ENCODE results near the gene AP4B1. TPM values are rescaled to one million over a fixed set of nuclear protein-coding genes. Genes with fewer than 3 reads are reported as not detected.

The AP4B1 gene
- total RNA-seq, 1 experiment from 2014 or later: 14.9 TPM

DNA sequence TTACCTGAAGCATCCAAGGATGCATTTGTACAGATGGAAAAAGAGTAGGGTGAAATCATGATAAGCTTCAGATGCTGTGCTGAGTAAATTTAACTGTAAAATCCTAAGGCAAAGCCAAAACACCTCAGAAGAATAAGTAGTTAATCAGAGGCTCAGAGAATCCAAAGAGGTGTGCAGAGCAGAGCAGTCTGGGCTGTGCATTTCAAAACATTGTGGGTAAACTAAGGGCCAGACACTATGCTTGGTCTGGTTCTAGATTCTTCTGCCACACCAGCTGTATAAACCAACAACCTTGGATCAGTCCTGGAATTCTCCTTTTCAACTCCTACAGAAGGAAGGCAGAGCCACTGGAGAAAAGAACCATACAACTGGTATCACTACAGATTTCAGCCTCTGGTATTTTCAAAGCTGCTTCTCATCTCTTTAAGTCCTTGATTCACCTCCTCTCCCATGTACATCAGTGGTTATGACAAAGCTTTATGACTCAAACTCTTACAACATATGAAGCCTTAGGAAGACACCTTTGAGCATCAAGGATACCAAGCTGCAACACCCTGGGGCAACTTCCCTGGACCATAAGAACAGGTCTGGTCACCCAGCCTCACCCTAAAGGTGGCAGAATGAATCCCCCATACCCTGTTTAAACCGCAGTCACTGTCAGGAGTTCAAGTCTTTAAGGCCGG lies 12.9 kb upstream of the AP4B1 start:
- Histone ChIP-seq H3K36me3 (replicated peaks; ENCODE audit: control insufficient read depth, insufficient read depth, low read length) (no peaks in the 10 kb centered on the region), H3K27me3 (ENCODE audit: control insufficient read depth, insufficient read depth, low read length) (no peaks in the 10 kb centered on the region; the same call in 1 of the 2 replicates), H3K4me3 (ENCODE audit: insufficient read depth, low read depth, low read length) (no peak overlapping the region)
- no peak for DNase-seq

DNA sequence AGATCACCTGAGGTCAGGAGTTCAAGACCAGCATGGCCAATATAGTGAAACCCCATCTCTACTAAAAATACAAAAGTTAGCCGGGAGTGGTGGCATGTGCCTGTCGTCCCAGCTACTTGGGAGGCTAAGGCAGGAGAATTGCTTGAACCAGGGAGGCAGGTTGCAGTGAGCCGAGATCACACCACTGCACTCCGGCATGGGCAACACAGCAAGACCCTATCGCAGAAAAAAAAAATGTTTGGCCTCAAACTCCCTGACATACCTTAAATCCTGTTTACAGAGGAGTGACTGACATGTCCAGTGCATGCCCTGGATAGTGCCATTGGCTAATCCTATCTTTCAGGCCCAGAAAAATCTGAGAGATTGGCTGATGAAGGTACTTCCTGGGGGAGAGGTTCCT lies 12.4 kb upstream of the AP4B1 start:
- no peak for DNase-seq
- no peaks in the 10 kb centered on the region; the same call in 1 of the 2 replicates for H3K27me3 ChIP-seq (ENCODE audit: control insufficient read depth, insufficient read depth, low read length)
- peaks cover 2% of the 10 kb centered on the region for H3K36me3 ChIP-seq (replicated peaks; ENCODE audit: control insufficient read depth, insufficient read depth, low read length)
- H3K4me3 ChIP-seq (ENCODE audit: insufficient read depth, low read depth, low read length): no peak overlapping the region

DNA sequence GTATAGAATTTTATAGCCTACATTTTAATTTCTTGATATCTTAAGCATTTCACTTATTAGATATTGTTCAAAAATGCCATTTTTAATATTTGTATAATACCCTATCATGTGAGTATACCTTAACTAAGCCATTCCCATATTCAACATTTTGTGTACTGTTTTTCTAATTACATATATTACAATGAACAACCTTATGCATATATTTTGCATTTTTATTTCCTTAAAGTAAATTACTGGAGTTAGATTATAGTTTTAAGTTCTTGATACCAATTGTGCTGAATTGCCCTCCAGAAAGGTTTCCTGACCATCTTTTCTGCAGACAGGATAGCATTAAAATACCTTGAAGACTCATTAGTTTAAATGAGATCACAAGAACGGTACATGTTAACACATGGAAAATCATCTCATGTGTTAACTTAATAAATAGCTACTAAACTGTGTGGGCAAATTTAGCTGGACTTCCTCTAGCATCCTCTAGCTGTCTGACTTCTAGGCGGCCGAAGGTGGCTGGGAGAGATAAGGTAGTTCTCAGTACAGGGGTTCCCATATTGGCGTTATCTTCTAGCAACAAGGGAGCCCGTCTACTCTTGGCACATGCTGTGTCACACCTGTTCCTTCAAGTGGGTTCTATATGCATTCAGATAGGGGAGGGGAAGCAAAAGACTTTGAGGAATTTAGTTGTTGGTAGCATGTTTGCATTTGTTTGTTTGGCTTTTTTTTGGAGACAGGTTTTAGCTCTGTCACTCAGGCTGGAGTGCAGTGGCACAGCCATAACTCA lies 9.5 kb upstream of the AP4B1 start:
- Histone ChIP-seq H3K4me3 (ENCODE audit: insufficient read depth, low read depth, low read length) (no peak overlapping the region), H3K27me3 (ENCODE audit: control insufficient read depth, insufficient read depth, low read length) (no peaks in the 10 kb centered on the region), H3K36me3 (replicated peaks; ENCODE audit: control insufficient read depth, insufficient read depth, low read length) (peaks cover 7% of the 10 kb centered on the region)
- no peak for DNase-seq

DNA sequence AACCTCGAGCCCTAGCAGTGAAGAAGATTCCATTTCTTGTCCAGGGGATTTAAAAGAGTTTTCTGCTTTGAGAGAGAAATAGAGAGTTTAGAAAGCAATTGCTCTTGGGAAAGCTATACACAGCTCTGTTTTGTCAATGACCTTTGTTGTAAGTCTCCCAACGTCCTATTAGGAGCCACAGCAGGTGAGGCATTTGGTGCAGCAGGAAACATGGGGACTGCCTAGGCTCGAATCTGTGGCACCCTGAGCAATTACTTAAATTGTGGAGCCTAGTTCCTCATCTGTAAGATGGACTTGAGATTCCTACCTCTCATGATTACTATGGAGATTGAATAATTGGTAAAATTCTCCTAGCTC lies 8.7 kb upstream of the AP4B1 start:
- no peak for DNase-seq
- Histone ChIP-seq H3K4me3 (ENCODE audit: insufficient read depth, low read depth, low read length) (no peak overlapping the region), H3K36me3 (replicated peaks; ENCODE audit: control insufficient read depth, insufficient read depth, low read length) (peaks cover 9% of the 10 kb centered on the region), H3K27me3 (ENCODE audit: control insufficient read depth, insufficient read depth, low read length) (no peaks in the 10 kb centered on the region)

DNA sequence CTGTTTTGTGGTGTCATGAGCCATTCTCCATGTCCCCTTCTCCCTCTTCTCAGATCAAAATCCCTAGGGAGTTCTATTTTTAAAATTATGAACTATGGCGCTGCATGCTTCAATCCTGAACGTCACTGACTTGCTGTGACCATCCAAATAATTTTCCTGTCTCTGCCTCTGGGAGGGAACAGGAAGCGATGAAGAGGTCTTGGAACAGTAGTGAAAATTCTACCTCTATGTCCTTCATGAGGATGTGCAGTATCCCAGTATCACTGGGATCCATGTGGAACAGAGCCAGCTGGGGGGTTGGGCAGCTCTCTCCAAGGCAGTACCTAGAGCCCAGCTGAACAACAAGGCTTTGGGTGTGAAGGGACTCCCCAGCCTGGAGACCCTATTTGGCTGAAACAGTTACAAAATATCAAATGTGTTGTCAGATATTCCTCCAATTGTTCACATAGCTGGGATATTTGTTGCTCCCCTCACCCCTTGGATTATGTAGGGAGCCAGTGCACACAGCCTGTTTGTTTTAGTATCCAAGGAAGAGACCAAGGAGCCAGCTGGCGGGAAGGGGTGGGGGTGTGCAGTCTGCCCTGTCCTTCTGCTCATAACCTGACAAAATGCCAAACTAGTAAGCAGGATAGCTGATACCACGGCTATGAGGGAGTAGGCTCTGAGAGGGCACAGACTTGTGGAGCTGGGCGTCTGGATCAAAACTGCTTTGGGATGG lies 8.2 kb upstream of the AP4B1 start:
- Histone ChIP-seq H3K36me3 (replicated peaks; ENCODE audit: control insufficient read depth, insufficient read depth, low read length) (peaks cover 12% of the 10 kb centered on the region), H3K27me3 (ENCODE audit: control insufficient read depth, insufficient read depth, low read length) (no peaks in the 10 kb centered on the region), H3K4me3 (ENCODE audit: insufficient read depth, low read depth, low read length) (no peak overlapping the region)
- no peak for DNase-seq

DNA sequence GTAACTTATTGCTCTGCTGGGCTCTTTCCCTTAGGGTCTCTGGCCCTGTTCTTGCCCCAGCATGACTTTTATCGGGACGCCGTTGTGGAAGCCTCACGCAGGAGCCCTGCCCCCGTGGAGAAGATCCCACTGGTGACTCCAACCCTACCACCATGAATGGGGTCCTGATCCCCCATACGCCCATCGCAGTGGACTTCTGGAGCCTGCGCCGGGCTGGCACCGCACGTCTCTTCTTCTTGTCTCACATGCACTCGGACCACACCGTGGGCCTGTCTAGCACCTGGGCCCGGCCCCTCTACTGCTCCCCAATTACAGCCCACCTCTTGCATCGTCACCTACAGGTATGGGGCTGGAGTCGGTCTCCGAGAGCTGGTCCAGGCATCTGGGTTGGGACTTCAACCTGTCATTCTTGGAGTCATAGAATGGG lies 849 bp upstream of the AP4B1 start:
- peak; percentile 86 for DNase-seq
- peak overlapping the region; percentile 97 for H3K4me3 ChIP-seq (ENCODE audit: insufficient read depth, low read depth, low read length)
- H3K36me3 ChIP-seq (replicated peaks; ENCODE audit: control insufficient read depth, insufficient read depth, low read length): peaks cover 5% of the 10 kb centered on the region
- H3K27me3 ChIP-seq (ENCODE audit: control insufficient read depth, insufficient read depth, low read length): no peaks in the 10 kb centered on the region

DNA sequence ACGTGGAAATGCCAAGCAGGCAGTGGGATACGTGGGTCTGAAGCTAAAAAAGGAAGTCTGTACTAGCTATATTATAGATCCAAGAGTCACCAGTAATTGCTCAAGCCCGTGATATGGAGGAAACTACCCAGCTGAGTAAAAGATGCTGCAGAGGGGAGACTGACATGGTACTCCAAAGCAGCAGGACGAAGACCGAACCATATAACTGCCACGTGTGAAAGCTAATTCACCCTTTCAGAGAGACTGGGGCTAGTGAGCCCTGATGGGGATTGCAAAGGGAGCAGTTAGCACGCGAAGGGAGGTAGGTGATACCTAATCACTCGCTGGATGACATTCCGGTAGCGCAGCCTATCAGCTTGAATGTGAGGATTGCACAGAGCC lies 316 bp downstream of the AP4B1 start:
- Histone ChIP-seq H3K27me3 (ENCODE audit: control insufficient read depth, insufficient read depth, low read length) (no peaks in the 10 kb centered on the region), H3K4me3 (ENCODE audit: insufficient read depth, low read depth, low read length) (peak overlapping the region; percentile 97), H3K36me3 (replicated peaks; ENCODE audit: control insufficient read depth, insufficient read depth, low read length) (peaks cover 7% of the 10 kb centered on the region)
- DNase-seq: peak; percentile 71

DNA sequence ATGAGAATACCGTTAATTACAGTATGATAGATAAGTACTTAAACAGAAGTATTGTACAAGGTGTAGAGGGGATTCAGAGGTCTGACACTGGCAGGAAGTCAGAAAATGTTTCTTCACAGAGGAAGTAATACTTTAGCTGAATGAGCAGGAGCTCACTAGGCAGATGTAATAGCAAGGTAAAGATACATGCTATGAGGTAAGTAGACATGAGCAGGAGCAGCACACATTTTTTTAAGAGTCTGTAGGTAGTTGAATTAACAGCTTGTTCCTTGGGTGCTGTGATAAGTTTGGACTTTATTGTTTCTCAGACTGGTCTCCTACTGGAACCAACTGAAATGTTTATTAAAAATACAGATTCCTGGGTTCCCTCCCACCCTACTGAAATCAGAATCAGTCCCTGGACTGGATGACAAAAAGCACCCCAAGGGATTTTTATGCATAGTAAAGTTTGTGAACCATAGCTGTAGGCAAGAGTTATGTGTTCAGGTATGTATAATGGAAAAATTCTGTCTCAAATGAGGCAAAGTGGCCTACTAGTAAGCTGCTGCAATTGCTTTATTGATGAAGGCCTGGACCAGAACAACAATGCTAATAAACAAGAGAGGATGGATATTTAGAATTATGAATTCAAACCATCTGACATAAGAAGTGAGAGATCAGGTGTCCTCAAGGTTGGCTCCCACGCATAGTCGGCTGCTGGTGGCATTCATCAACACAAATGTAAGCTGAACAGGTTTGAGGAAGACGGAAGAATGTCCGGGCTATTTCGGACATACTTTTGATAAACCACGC lies 902 bp downstream of the AP4B1 start:
- no peak for DNase-seq
- H3K4me3 ChIP-seq (ENCODE audit: insufficient read depth, low read depth, low read length): peak overlapping the region; percentile 97
- H3K27me3 ChIP-seq (ENCODE audit: control insufficient read depth, insufficient read depth, low read length): no peaks in the 10 kb centered on the region
- H3K36me3 ChIP-seq (replicated peaks; ENCODE audit: control insufficient read depth, insufficient read depth, low read length): peaks cover 6% of the 10 kb centered on the region

DNA sequence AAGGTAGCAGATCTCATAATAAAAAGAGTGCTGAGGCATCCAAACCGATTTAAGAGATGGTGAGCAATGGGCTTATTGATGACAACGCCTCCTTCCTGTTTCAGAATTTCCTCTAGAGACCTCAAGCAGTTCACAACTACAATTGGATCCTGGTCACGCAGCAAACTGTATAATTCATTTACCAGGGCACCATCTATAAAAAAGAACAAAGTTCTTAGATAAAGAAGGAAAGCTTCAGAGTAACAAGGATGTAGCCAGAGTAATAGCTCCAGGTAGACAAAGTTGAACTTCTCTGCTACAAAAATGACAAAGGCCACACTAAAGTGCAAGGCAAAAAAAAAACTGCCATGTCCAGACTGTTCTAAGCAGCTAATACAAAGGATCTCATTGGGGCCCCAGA lies 3.4 kb downstream of the AP4B1 start:
- peaks cover 3% of the 10 kb centered on the region for H3K36me3 ChIP-seq (replicated peaks; ENCODE audit: control insufficient read depth, insufficient read depth, low read length)
- no peak overlapping the region for H3K4me3 ChIP-seq (ENCODE audit: insufficient read depth, low read depth, low read length)
- H3K27me3 ChIP-seq (ENCODE audit: control insufficient read depth, insufficient read depth, low read length): no peaks in the 10 kb centered on the region

DNA sequence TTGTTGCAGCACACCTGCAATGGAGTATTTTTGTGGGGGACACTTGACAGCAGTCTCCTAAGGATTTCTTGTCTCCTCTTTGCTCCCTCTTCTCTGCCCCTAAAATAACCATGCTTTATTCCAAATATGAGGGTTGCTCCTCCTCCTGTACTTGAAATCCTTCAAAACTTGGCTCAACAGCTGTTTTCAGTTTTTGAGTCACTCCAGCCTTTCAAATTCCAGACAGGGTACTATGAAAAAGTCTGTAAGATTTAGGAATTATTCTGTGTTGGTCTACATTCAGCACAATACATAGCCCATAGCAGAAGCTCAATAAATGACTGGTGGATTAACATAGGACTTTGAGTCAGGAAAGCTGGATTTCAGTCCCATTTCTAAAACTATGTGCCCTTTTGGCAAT lies 5.5 kb downstream of the AP4B1 start:
- H3K36me3 ChIP-seq (replicated peaks; ENCODE audit: control insufficient read depth, insufficient read depth, low read length): peaks cover 3% of the 10 kb centered on the region
- DNase-seq: no peak
- no peaks in the 10 kb centered on the region for H3K27me3 ChIP-seq (ENCODE audit: control insufficient read depth, insufficient read depth, low read length)
- no peak overlapping the region for H3K4me3 ChIP-seq (ENCODE audit: insufficient read depth, low read depth, low read length)

More for the DNA sequence above, 3.4 kb downstream of the AP4B1 start:
- no peak for DNase-seq

DNA sequence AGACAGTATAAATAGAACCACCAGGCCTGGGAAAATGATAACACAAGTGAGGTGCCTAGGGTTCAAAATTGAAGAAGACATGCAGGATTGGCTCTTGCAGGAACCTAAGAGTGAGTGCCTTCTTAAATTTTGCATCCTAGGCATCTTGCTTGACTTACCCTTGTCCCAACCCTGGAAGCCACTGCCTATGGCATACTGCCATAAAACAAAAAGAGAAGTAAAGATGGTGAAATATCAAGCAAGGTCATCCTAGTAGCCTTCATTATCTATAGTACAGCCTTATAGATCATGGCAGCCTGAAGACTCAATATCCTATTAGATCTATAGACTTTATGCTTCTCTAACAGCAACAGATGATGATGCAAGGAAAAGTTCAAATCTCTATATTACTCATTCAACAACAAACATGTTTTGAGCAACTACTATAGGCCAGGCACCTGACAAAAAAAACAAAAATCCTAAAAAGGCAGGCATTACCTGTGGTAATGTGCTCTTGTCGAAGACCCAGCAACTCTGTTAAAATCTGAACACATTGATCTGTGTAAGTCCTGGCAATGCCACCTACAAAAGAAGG lies 6.3 kb downstream of the AP4B1 start:
- Histone ChIP-seq H3K27me3 (ENCODE audit: control insufficient read depth, insufficient read depth, low read length) (no peaks in the 10 kb centered on the region), H3K4me3 (ENCODE audit: insufficient read depth, low read depth, low read length) (no peak overlapping the region), H3K36me3 (replicated peaks; ENCODE audit: control insufficient read depth, insufficient read depth, low read length) (peaks cover 3% of the 10 kb centered on the region)
- DNase-seq: no peak

DNA sequence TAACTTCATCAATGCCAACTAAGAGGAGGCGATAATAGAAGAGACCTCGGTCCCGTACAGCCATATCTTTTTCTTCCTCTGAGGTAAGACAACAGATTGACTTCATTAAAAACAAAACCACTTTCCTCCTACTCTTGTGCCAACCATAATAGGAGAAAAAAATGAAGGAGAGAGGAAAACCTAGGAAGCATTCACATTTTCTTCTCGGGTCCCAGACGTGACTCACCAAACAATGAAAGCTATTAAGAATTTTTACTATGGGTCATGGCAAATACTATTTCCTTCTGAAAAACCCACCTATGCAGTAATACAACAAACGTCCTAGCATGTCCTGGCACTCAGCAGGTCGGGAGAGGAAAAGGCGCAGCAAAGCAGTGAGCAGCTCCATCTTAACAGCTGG lies 8.6 kb downstream of the AP4B1 start:
- no peak for DNase-seq
- H3K36me3 ChIP-seq (replicated peaks; ENCODE audit: control insufficient read depth, insufficient read depth, low read length): peaks cover 3% of the 10 kb centered on the region
- no peak overlapping the region for H3K4me3 ChIP-seq (ENCODE audit: insufficient read depth, low read depth, low read length)
- H3K27me3 ChIP-seq (ENCODE audit: control insufficient read depth, insufficient read depth, low read length): no peaks in the 10 kb centered on the region

DNA sequence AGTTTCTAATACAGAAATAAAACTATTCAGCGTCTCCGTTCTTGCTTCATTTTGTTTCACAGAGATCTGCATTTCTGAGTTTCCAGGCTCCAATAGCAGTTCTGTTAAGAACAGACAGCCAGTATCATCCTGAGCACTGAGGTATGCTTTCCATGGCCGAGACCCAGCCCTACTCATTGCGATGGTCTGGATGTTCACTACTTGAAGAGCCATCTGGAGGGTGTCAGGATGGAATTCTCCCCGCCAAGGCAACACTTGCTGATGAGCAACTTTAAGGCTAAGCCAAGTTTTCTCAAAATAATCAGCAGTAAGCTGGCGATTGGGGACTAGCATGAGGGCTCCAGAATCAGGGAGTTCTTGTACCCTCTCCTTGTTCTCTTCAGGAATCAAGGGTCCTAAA lies 9.5 kb downstream of the AP4B1 start:
- Histone ChIP-seq H3K36me3 (replicated peaks; ENCODE audit: control insufficient read depth, insufficient read depth, low read length) (peaks cover 3% of the 10 kb centered on the region), H3K27me3 (ENCODE audit: control insufficient read depth, insufficient read depth, low read length) (no peaks in the 10 kb centered on the region), H3K4me3 (ENCODE audit: insufficient read depth, low read depth, low read length) (no peak overlapping the region)
- no peak for DNase-seq

DNA sequence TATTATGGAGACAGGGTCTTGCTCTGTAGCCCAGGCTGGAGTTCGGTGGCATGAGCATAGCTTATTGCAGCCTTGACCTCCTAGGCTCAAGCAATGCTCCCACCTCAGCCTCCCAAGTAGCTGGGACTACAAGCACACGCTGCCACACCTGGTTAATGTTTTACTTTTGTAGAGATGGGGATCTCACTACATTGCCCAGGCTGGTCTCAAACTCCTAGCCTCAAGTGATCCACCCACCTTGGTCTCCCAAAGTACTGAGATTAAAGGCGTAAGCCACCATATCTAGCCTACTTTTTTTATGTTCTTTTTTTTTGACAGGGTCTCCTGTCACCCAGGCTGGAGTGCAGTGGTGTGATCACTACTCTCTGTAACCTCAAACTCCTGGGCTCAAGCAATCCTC lies 11.3 kb downstream of the AP4B1 start:
- no peak for DNase-seq
- Histone ChIP-seq H3K4me3 (ENCODE audit: insufficient read depth, low read depth, low read length) (no peak overlapping the region), H3K36me3 (replicated peaks; ENCODE audit: control insufficient read depth, insufficient read depth, low read length) (no peaks in the 10 kb centered on the region; the same call in none of the 2 replicates), H3K27me3 (ENCODE audit: control insufficient read depth, insufficient read depth, low read length) (no peaks in the 10 kb centered on the region)

Data from H7 (cell line).